ENCODE measurements around the gene SPNS2.

Gene SPNS2

GRCh38 chr17:4503283-4504025 lies 4.8 kb downstream of the SPNS2 start:
- DNase-seq (ENCODE audit: low read depth), result no peak

GRCh38 chr17:4504188-4504587 lies 5.5 kb downstream of the SPNS2 start:
- DNase-seq (ENCODE audit: low read depth), result no peak

GRCh38 chr17:4505187-4505586 lies 6.5 kb downstream of the SPNS2 start:
- no peak for DNase-seq (ENCODE audit: low read depth)

- no peak for DNase-seq (ENCODE audit: low read depth)
Measured at GRCh38 chr17:4506175-4506813, 7.6 kb downstream of the SPNS2 start.

- DNase-seq (ENCODE audit: low read depth), result no peak
Measured at GRCh38 chr17:4506892-4507291, 8.2 kb downstream of the SPNS2 start.

GRCh38 chr17:4507361-4508111 lies 8.9 kb downstream of the SPNS2 start:
- no peak for DNase-seq (ENCODE audit: low read depth)

- DNase-seq (ENCODE audit: low read depth), result no peak
Measured at GRCh38 chr17:4508207-4508606, 9.5 kb downstream of the SPNS2 start.

GRCh38 chr17:4509401-4509800 lies 10.7 kb downstream of the SPNS2 start:
- no peak for DNase-seq (ENCODE audit: low read depth)

- no peak for DNase-seq (ENCODE audit: low read depth)
Measured at GRCh38 chr17:4509923-4510617, 11.4 kb downstream of the SPNS2 start.

- no peak for DNase-seq (ENCODE audit: low read depth)
Measured at GRCh38 chr17:4510618-4510941, 11.9 kb downstream of the SPNS2 start.

GRCh38 chr17:4511199-4511932 lies 12.7 kb downstream of the SPNS2 start:
- no peak for DNase-seq (ENCODE audit: low read depth)

GRCh38 chr17:4512156-4513112 lies 13.8 kb downstream of the SPNS2 start:
- no peak for DNase-seq (ENCODE audit: low read depth)

- DNase-seq (ENCODE audit: low read depth), result no peak
Measured at GRCh38 chr17:4513113-4514032, 14.7 kb downstream of the SPNS2 start.

- no peak for DNase-seq (ENCODE audit: low read depth)
Measured at GRCh38 chr17:4514206-4514605, 15.5 kb downstream of the SPNS2 start.

GRCh38 chr17:4514779-4515178 lies 16.1 kb downstream of the SPNS2 start:
- DNase-seq (ENCODE audit: low read depth), result no peak

GRCh38 chr17:4515501-4515900 lies 16.8 kb downstream of the SPNS2 start:
- no peak for DNase-seq (ENCODE audit: low read depth)

GRCh38 chr17:4516735-4517134 lies 18.1 kb downstream of the SPNS2 start:
- no peak for DNase-seq (ENCODE audit: low read depth)

- no peak for DNase-seq (ENCODE audit: low read depth)
Measured at GRCh38 chr17:4518901-4519300, 20.2 kb downstream of the SPNS2 start.

GRCh38 chr17:4519361-4519788 lies 20.7 kb downstream of the SPNS2 start:
- DNase-seq (ENCODE audit: low read depth), result no peak
